Omental fat pad (tissue), 4 donors: ENCODE data around the gene LDHB. TPM values are rescaled to one million over a fixed set of nuclear protein-coding genes. Genes with fewer than 3 reads are reported as not detected.
"Not testable (repeated sequence)": the region's sequence is repeated elsewhere in the genome, so short reads cannot be mapped to it uniquely, and the experiment has no call there.

Experiments
- ATAC-seq: fragments of 150-250 bp; one replicate; pipeline ENCODE4 v1.9.1; 2016; ENCODE audit warnings: mild to moderate bottlenecking, moderate library complexity; ENCODE audit not compliant: low FRiP score
- DNase-seq: peaks from one replicate; pipeline ENCODE4 v3.0.0-alpha.2; 2019; ENCODE audit warnings: low spot score
- total RNA-seq, 4 donors: library from RNA; depleted of rRNA; stranded (reverse); fragments of >200 nt; gene quantifications; one replicate each; pipeline ENCODE4 v1.1.0, GENCODE V29; 2016
- TF ChIP-seq, protein P1 (sequence below), 3 donors: fragments of 450-650 bp; IDR thresholded peaks; one replicate each; pipeline ENCODE4 v1.5.1; 2016 to 2017; ENCODE audit warnings: antibody characterized with exemption in 3 of 3, mild to moderate bottlenecking in 3 of 3, moderate library complexity in 2 of 3

The LDHB gene
- total RNA-seq, 4 donors from 2014 or later = 259 to 578 (median 539) TPM

DNA sequence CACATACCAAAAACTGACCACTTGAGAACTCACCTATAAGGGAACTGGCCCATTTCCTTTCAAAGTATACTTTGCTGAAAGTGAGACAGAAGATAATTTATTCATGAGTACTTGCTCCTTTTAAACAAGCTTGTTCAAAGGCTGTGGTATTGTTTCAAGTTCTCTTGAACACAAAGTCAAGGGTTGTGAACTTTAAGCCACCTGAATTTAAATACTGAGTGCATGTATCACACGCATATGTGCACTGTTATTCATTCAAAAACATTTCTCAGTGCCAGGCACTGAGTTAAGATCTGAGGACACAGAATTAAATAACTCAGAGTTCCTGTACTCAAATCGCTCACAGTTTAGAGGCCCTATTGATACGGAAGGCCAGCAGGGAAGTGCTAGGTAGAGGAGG, 19.1 kb upstream of the LDHB start:
- ATAC-seq = no peak

DNA sequence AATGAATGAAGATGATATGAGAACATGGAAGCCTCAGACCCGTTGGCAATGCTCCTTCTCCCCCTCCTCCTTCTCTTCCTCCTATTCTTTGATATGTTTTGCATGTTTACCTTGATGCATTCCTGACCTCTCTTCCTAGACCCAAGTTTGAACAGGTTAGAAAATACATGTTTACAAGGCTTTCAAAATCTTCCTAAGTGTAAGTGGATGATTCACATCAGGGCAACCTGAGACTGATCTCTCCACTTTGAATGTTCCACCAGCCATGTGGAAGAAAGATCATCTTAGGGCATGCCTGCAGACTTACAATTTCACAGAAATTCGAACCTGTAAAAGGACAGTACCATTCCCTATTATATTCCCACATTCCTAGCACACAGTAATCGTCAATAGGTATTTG, 18.0 kb upstream of the LDHB start:
- DNase-seq = no peak
- TF ChIP-seq, protein P1, sequence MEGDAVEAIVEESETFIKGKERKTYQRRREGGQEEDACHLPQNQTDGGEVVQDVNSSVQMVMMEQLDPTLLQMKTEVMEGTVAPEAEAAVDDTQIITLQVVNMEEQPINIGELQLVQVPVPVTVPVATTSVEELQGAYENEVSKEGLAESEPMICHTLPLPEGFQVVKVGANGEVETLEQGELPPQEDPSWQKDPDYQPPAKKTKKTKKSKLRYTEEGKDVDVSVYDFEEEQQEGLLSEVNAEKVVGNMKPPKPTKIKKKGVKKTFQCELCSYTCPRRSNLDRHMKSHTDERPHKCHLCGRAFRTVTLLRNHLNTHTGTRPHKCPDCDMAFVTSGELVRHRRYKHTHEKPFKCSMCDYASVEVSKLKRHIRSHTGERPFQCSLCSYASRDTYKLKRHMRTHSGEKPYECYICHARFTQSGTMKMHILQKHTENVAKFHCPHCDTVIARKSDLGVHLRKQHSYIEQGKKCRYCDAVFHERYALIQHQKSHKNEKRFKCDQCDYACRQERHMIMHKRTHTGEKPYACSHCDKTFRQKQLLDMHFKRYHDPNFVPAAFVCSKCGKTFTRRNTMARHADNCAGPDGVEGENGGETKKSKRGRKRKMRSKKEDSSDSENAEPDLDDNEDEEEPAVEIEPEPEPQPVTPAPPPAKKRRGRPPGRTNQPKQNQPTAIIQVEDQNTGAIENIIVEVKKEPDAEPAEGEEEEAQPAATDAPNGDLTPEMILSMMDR (IDR thresholded peaks at IDR 0.05) = no peak
- no peak for ATAC-seq

More for the DNA sequence above, 19.1 kb upstream of the LDHB start:
- no peak for DNase-seq
- TF ChIP-seq, protein P1 (IDR thresholded peaks at IDR 0.05) = no peak

DNA sequence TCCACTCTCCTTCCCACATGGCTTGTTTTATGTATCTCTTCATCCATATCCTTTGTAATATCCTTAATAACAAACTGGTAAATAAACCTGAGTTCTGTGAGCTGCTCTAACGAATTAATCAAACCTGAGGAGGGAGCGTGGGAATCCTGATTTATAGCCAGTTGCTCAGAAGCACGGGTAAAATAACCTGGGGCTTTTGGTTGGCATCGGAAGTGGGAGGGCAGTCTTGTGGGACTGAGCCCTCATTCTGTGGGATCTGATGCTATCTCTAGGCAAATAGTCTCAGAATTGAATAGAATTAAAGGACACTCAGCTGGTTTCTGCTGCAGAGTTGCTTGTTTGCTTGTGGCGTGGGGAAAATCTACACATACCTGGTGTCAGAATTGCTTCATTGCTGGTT, 17.5 kb upstream of the LDHB start:
- TF ChIP-seq, protein P1 (IDR thresholded peaks at IDR 0.05) = no peak
- ATAC-seq (no peak), DNase-seq (no peak)

DNA sequence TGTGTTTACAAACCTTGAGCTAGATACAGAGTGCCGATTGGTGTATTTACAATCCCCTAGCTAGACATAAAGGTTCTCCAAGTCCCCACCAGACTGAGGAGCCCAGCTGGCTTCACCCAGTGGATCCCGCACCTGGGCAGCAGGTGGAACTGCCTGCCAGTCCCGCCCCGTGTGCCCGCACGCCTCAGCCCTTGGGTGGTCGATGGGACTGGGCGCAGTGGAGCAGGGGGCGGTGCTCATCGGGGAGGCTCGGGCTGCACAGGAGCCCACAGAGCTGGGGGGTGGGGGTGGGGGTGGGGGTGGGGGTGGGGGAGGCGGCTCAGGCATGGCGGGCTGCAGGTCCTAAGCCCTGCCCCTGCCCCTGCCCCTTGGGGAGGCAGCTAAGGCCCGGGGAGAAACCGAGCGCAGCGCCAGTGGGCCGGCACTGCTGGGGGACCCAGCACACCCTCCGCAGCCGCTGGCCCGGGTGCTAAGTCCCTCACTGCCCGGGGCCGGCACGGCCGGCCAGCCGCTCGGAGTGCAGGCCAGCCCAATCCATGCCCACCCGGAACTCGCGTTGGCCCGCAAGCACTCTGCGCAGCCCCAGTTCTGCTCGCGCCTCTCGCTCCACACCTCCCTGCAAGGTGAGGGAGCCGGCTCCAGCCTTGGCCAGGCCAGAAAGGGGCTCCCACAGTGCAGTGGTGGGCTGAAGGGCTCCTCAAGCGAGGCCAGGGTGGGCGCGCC, 16.3 kb upstream of the LDHB start:
- ATAC-seq, DNase-seq: not testable (repeated sequence)

DNA sequence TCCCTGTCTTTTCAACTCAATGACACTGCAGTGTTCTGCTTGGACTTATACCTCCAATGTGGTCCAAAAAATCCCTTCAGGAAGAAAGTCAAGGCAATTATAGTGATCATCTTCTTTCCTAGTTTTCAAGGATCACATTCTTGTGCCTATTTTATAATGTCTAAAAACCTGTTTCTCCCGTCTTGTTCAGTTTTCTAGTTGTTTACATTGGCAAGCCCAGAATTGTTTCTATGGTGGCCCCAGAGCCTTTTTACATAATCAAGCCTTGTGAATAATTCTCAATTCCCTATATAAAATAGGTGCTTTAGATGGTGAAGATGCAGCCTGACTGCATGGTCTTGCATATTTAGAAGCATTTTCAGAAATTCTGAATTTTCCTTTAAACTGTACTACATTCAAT, 14.5 kb upstream of the LDHB start:
- DNase-seq (no peak), ATAC-seq (no peak)
- TF ChIP-seq, protein P1 (IDR thresholded peaks at IDR 0.05) = no peak

DNA sequence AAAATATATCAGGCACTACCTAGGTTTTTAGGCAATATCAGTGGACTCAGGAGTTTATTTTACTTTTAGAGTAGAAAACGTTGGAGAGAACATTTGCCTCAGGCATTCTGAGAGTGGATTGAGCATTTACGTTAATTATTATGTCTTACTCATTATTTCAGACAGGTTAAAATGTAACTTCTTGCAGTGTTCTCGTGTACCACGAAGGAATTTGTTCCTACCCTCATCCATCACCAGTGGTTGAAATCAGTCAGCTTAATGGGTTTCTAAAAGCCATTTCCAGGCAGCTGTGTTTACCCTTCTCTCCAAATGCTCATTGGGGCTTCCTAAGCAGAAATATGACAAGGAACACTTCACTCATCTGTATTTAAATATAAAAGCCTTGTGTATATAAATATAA, 9.1 kb upstream of the LDHB start:
- TF ChIP-seq, protein P1 (IDR thresholded peaks at IDR 0.05) = no peak
- ATAC-seq (no peak), DNase-seq (no peak)

DNA sequence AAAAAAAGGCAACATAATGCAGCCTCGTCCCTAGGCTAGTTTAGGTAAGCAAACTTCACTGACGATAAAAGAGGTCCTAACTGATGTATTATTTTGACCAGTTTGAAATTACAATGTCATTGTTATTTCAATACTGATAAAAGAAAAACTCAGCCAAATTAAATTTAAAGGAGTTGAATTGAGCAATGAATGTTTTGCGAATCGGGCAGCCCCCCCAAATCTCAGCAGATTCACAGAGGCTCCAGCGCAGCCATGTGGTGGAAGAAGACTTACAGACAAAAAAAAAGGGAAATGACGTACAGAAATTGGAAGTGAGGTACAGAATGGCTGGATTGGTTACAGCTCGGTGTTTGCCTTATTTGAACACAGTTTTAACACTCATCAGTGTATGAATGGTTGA, 8.2 kb upstream of the LDHB start:
- ATAC-seq (no peak), DNase-seq (no peak)
- TF ChIP-seq, protein P1 (IDR thresholded peaks at IDR 0.05) = no peak
